HCT116 (cell line): ENCODE results near the gene IAH1. TPM values are rescaled to one million over a fixed set of nuclear protein-coding genes. Genes with fewer than 3 reads are reported as not detected.

Experiments used
- ATAC-seq: fragments of 200-7000 bp; cut with Tn5 transposase; 2 replicates; pipeline ENCODE4 v1.9.1; 2020; ENCODE audit warnings: mild to moderate bottlenecking, moderate library complexity
- BruUV-seq: library from RNA; stranded (reverse); fragments of 400-500 nt; replicated peaks from 2 replicates; lab custom pipeline; 2021; lab: Mats Ljungman, UMichigan
- CTCF ChIA-PET: fragments of 300-600 bp; sonication (Branson Sonifier 250); formaldehyde crosslinking; loops from one replicate; lab custom pipeline; 2021; ENCODE audit warnings: antibody characterized with exemption; lab: Charles Lee
- POLR2A ChIA-PET: fragments of 300-600, 350-600 bp; sonication (Branson Sonifier 250); formaldehyde crosslinking; loops from one replicate; lab custom pipeline; 2021; ENCODE audit warnings: antibody characterized with exemption; lab: Charles Lee
- RAD21 ChIA-PET, 2 experiments: fragments of 300-600 bp; sonication (Branson Sonifier 250); formaldehyde crosslinking; loops; one replicate each; lab custom pipeline; 2023; ENCODE audit warnings: low total read pairs in 2 of 2; ENCODE audit not compliant: uncharacterized antibody in 2 of 2, unreplicated experiment in 2 of 2, low non-redundant PET in 1 of 2; lab: Charles Lee
- DNase-seq: peaks from one replicate; pipeline ENCODE4 v3.0.0-alpha.2; 2010; ENCODE audit warnings: low read depth, low spot score
- H2AFZ ChIP-seq: fragments of 200-600 bp; shearing (Covaris generic), sonication (generic); 2 replicates; pipeline ENCODE4 v1.6.1; 2017; ENCODE audit warnings: low read depth, mixed run types, mixed read lengths, antibody characterized with exemption, low read length; ENCODE audit not compliant: poor library complexity, severe bottlenecking
- H3K27ac ChIP-seq: 2 replicates; pipeline ENCODE4 v1.5.1; 2012; ENCODE audit warnings: low read depth, low read length
- H3K27me3 ChIP-seq: fragments of 200-600 bp; sonication (generic); 2 replicates; pipeline ENCODE4 v1.6.1; 2016; ENCODE audit warnings: mixed run types, low read length, mixed read lengths; ENCODE audit not compliant: insufficient read depth
- H3K36me3 ChIP-seq, 2 experiments: fragments of 200-500 bp in 1 of 2; fragments of 200-600 bp in 1 of 2; sonication (Bioruptor generic) in 1 of 2; sonication (generic) in 1 of 2; 2 replicates each; pipeline versions ENCODE4 v1.5.1 to v1.6.1; 2014 to 2016; ENCODE audit warnings: low read length in 2 of 2, inconsistent platforms in 1 of 2, mixed read lengths in 1 of 2, mixed run types in 1 of 2; ENCODE audit not compliant: insufficient read depth in 2 of 2, control insufficient read depth in 1 of 2
- H3K4me1 ChIP-seq, 2 experiments: fragments of 200-600 bp in 1 of 2; sonication (generic) in 1 of 2; 2 replicates each; pipeline versions ENCODE4 v1.5.1 to v1.6.1; 2012 to 2017; ENCODE audit warnings: low read length in 2 of 2, inconsistent platforms in 1 of 2, mild to moderate bottlenecking in 1 of 2, mixed read lengths in 1 of 2, mixed run types in 1 of 2, moderate library complexity in 1 of 2; ENCODE audit not compliant: insufficient read depth in 2 of 2, control insufficient read depth in 1 of 2
- H3K4me2 ChIP-seq: fragments of 200-600 bp; sonication (generic); 2 replicates; pipeline ENCODE4 v1.6.1; 2017; ENCODE audit warnings: mixed run types, low read length, mixed read lengths
- H3K4me3 ChIP-seq, 2 experiments: fragments of 200-600 bp in 1 of 2; sonication (generic) in 1 of 2; replicated peaks in 1 of 2; 2 replicates each; pipeline ENCODE4 v1.5.1; 2011 to 2016; ENCODE audit warnings: low read length in 2 of 2, control low read depth in 1 of 2, low read depth in 1 of 2, mild to moderate bottlenecking in 1 of 2, mixed read lengths in 1 of 2, mixed run types in 1 of 2
- H3K79me2 ChIP-seq: fragments of 200-600 bp; sonication (generic); 2 replicates; pipeline ENCODE4 v1.6.1; 2017; ENCODE audit warnings: mild to moderate bottlenecking, mixed run types, low read length, moderate library complexity, mixed read lengths; ENCODE audit not compliant: insufficient read depth
- H3K9ac ChIP-seq: fragments of 200-600 bp; sonication (generic); 2 replicates; pipeline ENCODE4 v1.6.1; 2016; ENCODE audit warnings: low read length, mixed read lengths
- H3K9me2 ChIP-seq: fragments of 200-600 bp; sonication (generic), shearing (Covaris generic); 2 replicates; pipeline ENCODE4 v1.6.1; 2017; ENCODE audit warnings: mixed run types, mild to moderate bottlenecking, moderate library complexity; ENCODE audit not compliant: insufficient read depth
- H3K9me3 ChIP-seq, 2 experiments: fragments of 200-500 bp in 1 of 2; fragments of 200-600 bp in 1 of 2; sonication (Bioruptor generic) in 1 of 2; sonication (generic) in 1 of 2; 2 replicates each; pipeline ENCODE4 v1.6.1; 2014 to 2017; ENCODE audit warnings: low read length in 2 of 2, mixed read lengths in 2 of 2, inconsistent platforms in 1 of 2, low read depth in 1 of 2, mild to moderate bottlenecking in 1 of 2, mixed run types in 1 of 2, moderate library complexity in 1 of 2; ENCODE audit not compliant: control insufficient read depth in 1 of 2, insufficient read depth in 1 of 2
- H4K20me1 ChIP-seq: fragments of 200-600 bp; sonication (generic), shearing (Covaris generic); 2 replicates; pipeline ENCODE4 v1.6.1; 2017; ENCODE audit warnings: mixed run types, mild to moderate bottlenecking, moderate library complexity; ENCODE audit not compliant: insufficient read depth
- ATF3 ChIP-seq: IDR thresholded peaks from 2 replicates; pipeline ENCODE4 v1.6.1; 2012
- CBX3 ChIP-seq: IDR thresholded peaks from 2 replicates; pipeline ENCODE4 v1.6.1; 2012; ENCODE audit warnings: low read depth
- EGR1 ChIP-seq: IDR thresholded peaks from 2 replicates; pipeline ENCODE4 v1.6.1; 2012; ENCODE audit warnings: low read depth
- ELF1 ChIP-seq: IDR thresholded peaks from 2 replicates; pipeline ENCODE4 v1.6.1; 2012; ENCODE audit warnings: low read depth, borderline replicate concordance
- EZH2 ChIP-seq: fragments of 200-600 bp; sonication (generic); IDR thresholded peaks from 2 replicates; pipeline ENCODE4 v1.6.1; 2017; ENCODE audit warnings: antibody characterized with exemption, mixed run types
- FOSL1 ChIP-seq: IDR thresholded peaks from 2 replicates; pipeline ENCODE4 v1.6.1; 2012; ENCODE audit warnings: low read depth
- JUND ChIP-seq: IDR thresholded peaks from 2 replicates; pipeline ENCODE4 v1.6.1; 2012
- RAD21 ChIP-seq: IDR thresholded peaks from 2 replicates; pipeline ENCODE4 v1.6.1; 2012; ENCODE audit warnings: low read depth, mild to moderate bottlenecking
- SP1 ChIP-seq: IDR thresholded peaks from 2 replicates; pipeline ENCODE4 v1.6.1; 2012; ENCODE audit warnings: low read depth
- SRF ChIP-seq: IDR thresholded peaks from 2 replicates; pipeline ENCODE4 v1.6.1; 2012; ENCODE audit warnings: low read depth
- TCF7L2 ChIP-seq: IDR thresholded peaks from 2 replicates; pipeline ENCODE4 v1.7.0; 2011; ENCODE audit warnings: borderline replicate concordance, inconsistent platforms; ENCODE audit not compliant: insufficient read depth, insufficient read length; ENCODE audit errors: extremely low read depth
- ZFX ChIP-seq: fragments of 450-650 bp; IDR thresholded peaks from 2 replicates; pipeline ENCODE4 v1.6.1; 2017
- ZNF274 ChIP-seq: fragments of 200-500 bp; sonication (Bioruptor generic); IDR thresholded peaks from 2 replicates; pipeline ENCODE4 v1.6.1; 2014; ENCODE audit warnings: mild to moderate bottlenecking, low read depth, low read length, inconsistent platforms
- intact Hi-C: fragments of 100-400 bp; cut with micrococcal nuclease; formaldehyde crosslinking; loops from 2 replicates; pipeline ENCODE4 v1.10.0; 2022
- total RNA-seq: library from RNA; stranded (reverse); gene quantifications from one replicate; pipeline ENCODE4 v1.2.1, GENCODE V29; 2021; ENCODE audit not compliant: unreplicated experiment
- TF ChIP-seq, protein P1 (sequence below): IDR thresholded peaks from 2 replicates; pipeline ENCODE4 v1.6.1; 2012
- TF ChIP-seq, protein P2 (sequence below): IDR thresholded peaks from 2 replicates; pipeline ENCODE4 v1.6.1; 2012; ENCODE audit warnings: low read depth
- TF ChIP-seq, protein P3 (sequence below), 3 experiments: fragments of 200-600 bp in 1 of 3; sonication (generic) in 1 of 3; IDR thresholded peaks in 2 of 3; conservative IDR thresholded peaks in 1 of 3; 2 replicates each; pipeline ENCODE4 v1.5.1; 2012 to 2017; ENCODE audit warnings: low read depth in 2 of 3, low read length in 2 of 3, antibody characterized with exemption in 1 of 3, borderline replicate concordance in 1 of 3, control low read depth in 1 of 3, mild to moderate bottlenecking in 1 of 3, mixed read lengths in 1 of 3, mixed run types in 1 of 3, moderate library complexity in 1 of 3; ENCODE audit not compliant: insufficient read depth in 1 of 3

IAH1 gene
- total RNA-seq, 1 experiment from 2014 or later = 35.1 TPM

GRCh38 chr2:9434489-9434888 is 39.9 kb upstream of the IAH1 start:
- Histone ChIP-seq H2AFZ (no peak overlapping the region), H3K27ac (no peak overlapping the region), H3K4me3 (no peak overlapping the region), H3K79me2 (no peaks in the 10 kb centered on the region), H4K20me1 (no peaks in the 10 kb centered on the region), H3K27me3 (no peaks in the 10 kb centered on the region), H3K9me2 (no peaks in the 10 kb centered on the region), H3K9me3 (no peaks in the 10 kb centered on the region), H3K9ac (no peak overlapping the region), H3K4me1 (peaks cover 3 to 15% of the 10 kb centered on the region in 2 experiments; a peak in 3 of 4 replicates), H3K4me2 (no peak overlapping the region), H3K36me3 (peaks cover 30 to 32% of the 10 kb centered on the region in 2 experiments; a peak in 3 of 4 replicates)
- ChIA-PET POLR2A (no interaction called here), CTCF (no interaction called here), RAD21 (no interaction called here)
- intact Hi-C loops = no loop called here
- no peak for ATAC-seq
- no peak for TF ChIP-seq ZFX
- no peak for TF ChIP-seq SP1
- TF ChIP-seq SRF = no peak
- no peak for TF ChIP-seq ATF3
- no peak for TF ChIP-seq RAD21
- TF ChIP-seq ZNF274 = no peak
- TF ChIP-seq TCF7L2 = no peak
- TF ChIP-seq, protein P1, sequence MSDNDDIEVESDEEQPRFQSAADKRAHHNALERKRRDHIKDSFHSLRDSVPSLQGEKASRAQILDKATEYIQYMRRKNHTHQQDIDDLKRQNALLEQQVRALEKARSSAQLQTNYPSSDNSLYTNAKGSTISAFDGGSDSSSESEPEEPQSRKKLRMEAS = no peak
- no peak for TF ChIP-seq EGR1
- TF ChIP-seq JUND = no peak
- no peak for TF ChIP-seq FOSL1
- TF ChIP-seq EZH2 = no peak
- no TSS peak for BruUV-seq
- no peak for DNase-seq

GRCh38 chr2:9439536-9439935 is 34.8 kb upstream of the IAH1 start:
- H2AFZ ChIP-seq = no peak overlapping the region
- H3K4me3 ChIP-seq = no peak overlapping the region
- H3K36me3 ChIP-seq = peaks cover 24 to 34% of the 10 kb centered on the region in 2 experiments; a peak in 3 of 4 replicates
- ChIA-PET CTCF (no interaction called here), RAD21 (no interaction called here), POLR2A (no interaction called here)
- H3K9me3 ChIP-seq = no peaks in the 10 kb centered on the region
- H3K4me2 ChIP-seq = no peak overlapping the region
- H3K9ac ChIP-seq = no peak overlapping the region
- intact Hi-C loops = no loop called here
- DNase-seq = no peak
- H3K27ac ChIP-seq = no peak overlapping the region
- H3K9me2 ChIP-seq = no peaks in the 10 kb centered on the region
- no peaks in the 10 kb centered on the region for H4K20me1 ChIP-seq
- H3K27me3 ChIP-seq = no peaks in the 10 kb centered on the region
- BruUV-seq = no TSS peak
- no peaks in the 10 kb centered on the region for H3K4me1 ChIP-seq
- H3K79me2 ChIP-seq = no peaks in the 10 kb centered on the region
- ATAC-seq = no peak
- TF ChIP-seq CBX3 (no peak), EGR1 (no peak), SRF (no peak), ELF1 (no peak), RAD21 (no peak)
- TF ChIP-seq, protein P2, sequence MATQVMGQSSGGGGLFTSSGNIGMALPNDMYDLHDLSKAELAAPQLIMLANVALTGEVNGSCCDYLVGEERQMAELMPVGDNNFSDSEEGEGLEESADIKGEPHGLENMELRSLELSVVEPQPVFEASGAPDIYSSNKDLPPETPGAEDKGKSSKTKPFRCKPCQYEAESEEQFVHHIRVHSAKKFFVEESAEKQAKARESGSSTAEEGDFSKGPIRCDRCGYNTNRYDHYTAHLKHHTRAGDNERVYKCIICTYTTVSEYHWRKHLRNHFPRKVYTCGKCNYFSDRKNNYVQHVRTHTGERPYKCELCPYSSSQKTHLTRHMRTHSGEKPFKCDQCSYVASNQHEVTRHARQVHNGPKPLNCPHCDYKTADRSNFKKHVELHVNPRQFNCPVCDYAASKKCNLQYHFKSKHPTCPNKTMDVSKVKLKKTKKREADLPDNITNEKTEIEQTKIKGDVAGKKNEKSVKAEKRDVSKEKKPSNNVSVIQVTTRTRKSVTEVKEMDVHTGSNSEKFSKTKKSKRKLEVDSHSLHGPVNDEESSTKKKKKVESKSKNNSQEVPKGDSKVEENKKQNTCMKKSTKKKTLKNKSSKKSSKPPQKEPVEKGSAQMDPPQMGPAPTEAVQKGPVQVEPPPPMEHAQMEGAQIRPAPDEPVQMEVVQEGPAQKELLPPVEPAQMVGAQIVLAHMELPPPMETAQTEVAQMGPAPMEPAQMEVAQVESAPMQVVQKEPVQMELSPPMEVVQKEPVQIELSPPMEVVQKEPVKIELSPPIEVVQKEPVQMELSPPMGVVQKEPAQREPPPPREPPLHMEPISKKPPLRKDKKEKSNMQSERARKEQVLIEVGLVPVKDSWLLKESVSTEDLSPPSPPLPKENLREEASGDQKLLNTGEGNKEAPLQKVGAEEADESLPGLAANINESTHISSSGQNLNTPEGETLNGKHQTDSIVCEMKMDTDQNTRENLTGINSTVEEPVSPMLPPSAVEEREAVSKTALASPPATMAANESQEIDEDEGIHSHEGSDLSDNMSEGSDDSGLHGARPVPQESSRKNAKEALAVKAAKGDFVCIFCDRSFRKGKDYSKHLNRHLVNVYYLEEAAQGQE = no peak
- TF ChIP-seq, protein P1 = no peak
- TF ChIP-seq, protein P3, sequence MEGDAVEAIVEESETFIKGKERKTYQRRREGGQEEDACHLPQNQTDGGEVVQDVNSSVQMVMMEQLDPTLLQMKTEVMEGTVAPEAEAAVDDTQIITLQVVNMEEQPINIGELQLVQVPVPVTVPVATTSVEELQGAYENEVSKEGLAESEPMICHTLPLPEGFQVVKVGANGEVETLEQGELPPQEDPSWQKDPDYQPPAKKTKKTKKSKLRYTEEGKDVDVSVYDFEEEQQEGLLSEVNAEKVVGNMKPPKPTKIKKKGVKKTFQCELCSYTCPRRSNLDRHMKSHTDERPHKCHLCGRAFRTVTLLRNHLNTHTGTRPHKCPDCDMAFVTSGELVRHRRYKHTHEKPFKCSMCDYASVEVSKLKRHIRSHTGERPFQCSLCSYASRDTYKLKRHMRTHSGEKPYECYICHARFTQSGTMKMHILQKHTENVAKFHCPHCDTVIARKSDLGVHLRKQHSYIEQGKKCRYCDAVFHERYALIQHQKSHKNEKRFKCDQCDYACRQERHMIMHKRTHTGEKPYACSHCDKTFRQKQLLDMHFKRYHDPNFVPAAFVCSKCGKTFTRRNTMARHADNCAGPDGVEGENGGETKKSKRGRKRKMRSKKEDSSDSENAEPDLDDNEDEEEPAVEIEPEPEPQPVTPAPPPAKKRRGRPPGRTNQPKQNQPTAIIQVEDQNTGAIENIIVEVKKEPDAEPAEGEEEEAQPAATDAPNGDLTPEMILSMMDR (IDR thresholded peaks at IDR 0.05 in 2 of 3, conservative IDR thresholded peaks at IDR 0.05 in 1 of 3; ENCODE audit: borderline replicate concordance in 1 of 3, insufficient read depth in 1 of 3, low read depth in 2 of 3, low read length in 2 of 3) = no peak
